Activated effector memory CD4-positive, alpha-beta T cell treated with anti-CD3 and anti-CD28 coated beads, Interleukin-2, amount 50 U/mL, for 16 hours (primary cell): Measurements from ENCODE around the gene MTERF4.

Source experiments
- DNase-seq: peaks from one replicate; pipeline ENCODE4 v3.0.0-alpha.2; 2020

MTERF4 gene

GRCh38 chr2:241132538-241133435, 30.7 kb upstream of the MTERF4 start:
- peak; percentile 59 for DNase-seq

- peak; percentile 39 for DNase-seq
Measured at GRCh38 chr2:241131531-241131930, 29.4 kb upstream of the MTERF4 start.

GRCh38 chr2:241130316-241130715, 28.2 kb upstream of the MTERF4 start:
- peak; percentile 53 for DNase-seq

GRCh38 chr2:241129086-241129871, 27.2 kb upstream of the MTERF4 start:
- DNase-seq: peak; percentile 53

GRCh38 chr2:241128266-241128665, 26.2 kb upstream of the MTERF4 start:
- peak; percentile 59 for DNase-seq

GRCh38 chr2:241126771-241127202, 24.7 kb upstream of the MTERF4 start:
- DNase-seq: peak; percentile 56

GRCh38 chr2:241126201-241126611, 24.1 kb upstream of the MTERF4 start:
- peak; percentile 56 for DNase-seq

- peak; percentile 64 for DNase-seq
Measured at GRCh38 chr2:241125626-241126025, 23.5 kb upstream of the MTERF4 start.

- peak; percentile 89 for DNase-seq
Measured at GRCh38 chr2:241123816-241124536, 21.9 kb upstream of the MTERF4 start.

GRCh38 chr2:241122376-241123002, 20.4 kb upstream of the MTERF4 start:
- DNase-seq: peak; percentile 54

GRCh38 chr2:241121008-241121407, 18.9 kb upstream of the MTERF4 start:
- no peak for DNase-seq

GRCh38 chr2:241120440-241120839, 18.4 kb upstream of the MTERF4 start:
- no peak for DNase-seq

- no peak for DNase-seq
Measured at GRCh38 chr2:241118737-241119505, 16.8 kb upstream of the MTERF4 start.

- no peak for DNase-seq
Measured at GRCh38 chr2:241116606-241117560, 14.8 kb upstream of the MTERF4 start.

- DNase-seq: no peak
Measured at GRCh38 chr2:241115361-241115760, 13.3 kb upstream of the MTERF4 start.

GRCh38 chr2:241114836-241115235, 12.7 kb upstream of the MTERF4 start:
- no peak for DNase-seq

- DNase-seq: peak; percentile 79
Measured at GRCh38 chr2:241112592-241112991, 10.5 kb upstream of the MTERF4 start.

- DNase-seq: no peak
Measured at GRCh38 chr2:241112046-241112445, 10.0 kb upstream of the MTERF4 start.

GRCh38 chr2:241111440-241111805, 9.3 kb upstream of the MTERF4 start:
- DNase-seq: peak; percentile 78

- no peak for DNase-seq
Measured at GRCh38 chr2:241110607-241111439, 8.7 kb upstream of the MTERF4 start.
